Measurements from ENCODE around the gene ARPIN.

ARPIN gene

DNA sequence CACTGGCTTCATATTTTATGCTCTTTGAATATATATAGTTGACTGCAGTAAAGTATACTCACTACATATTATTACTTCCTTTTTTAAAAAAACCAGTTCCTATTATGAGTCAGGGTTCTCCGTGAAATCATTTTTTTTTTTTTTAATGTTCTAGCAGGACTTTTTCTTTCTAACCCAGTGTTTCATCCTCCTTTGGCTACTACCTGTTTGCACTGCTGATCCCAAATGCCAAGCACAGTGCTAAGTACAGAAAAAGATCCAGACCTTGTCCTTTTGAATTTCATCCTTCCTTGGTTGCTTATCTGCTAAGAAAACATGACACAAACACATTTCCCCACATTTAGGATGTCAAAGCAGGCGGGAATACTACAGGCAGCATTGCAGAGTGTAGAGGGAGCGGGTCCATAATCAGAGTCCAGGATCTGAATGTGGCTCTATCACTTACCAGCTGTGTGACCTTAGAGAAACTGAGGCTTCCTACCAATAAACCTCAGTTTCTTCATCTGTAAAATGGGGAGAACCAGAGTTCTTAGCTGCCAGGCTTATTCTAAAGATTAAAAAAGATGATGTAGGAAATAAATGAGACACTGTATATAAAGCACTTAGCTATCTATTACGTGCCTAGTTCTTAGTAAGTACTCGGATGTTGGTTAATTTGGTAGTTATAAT lies 60.9 kb downstream of the ARPIN start:
- Histone ChIP-seq H3K36me3 (ENCODE audit: control insufficient read depth, insufficient read depth, low read length) (peaks cover 9% of the 10 kb centered on the region), H3K4me1 (ENCODE audit: control insufficient read depth, insufficient read depth, low read length) (no peaks in the 10 kb centered on the region), H3K27me3 (ENCODE audit: control insufficient read depth, insufficient read depth, low read length) (no peaks in the 10 kb centered on the region), H3K9ac (ENCODE audit: low read depth, low read length) (no peak overlapping the region), H3K9me3 (ENCODE audit: control insufficient read depth, insufficient read depth, low read length) (no peaks in the 10 kb centered on the region), H3K4me3 (ENCODE audit: low read depth, low read length) (no peak overlapping the region)

- Histone ChIP-seq H3K4me1 (ENCODE audit: control insufficient read depth, insufficient read depth, low read length) (no peaks in the 10 kb centered on the region), H3K9ac (ENCODE audit: low read depth, low read length) (no peak overlapping the region), H3K36me3 (ENCODE audit: control insufficient read depth, insufficient read depth, low read length) (peaks cover 7% of the 10 kb centered on the region), H3K4me3 (ENCODE audit: low read depth, low read length) (no peak overlapping the region), H3K27me3 (ENCODE audit: control insufficient read depth, insufficient read depth, low read length) (no peaks in the 10 kb centered on the region), H3K9me3 (ENCODE audit: control insufficient read depth, insufficient read depth, low read length) (no peaks in the 10 kb centered on the region)
Measured at GRCh38 chr15:89848970-89849292, 63.8 kb downstream of the ARPIN start.

DNA sequence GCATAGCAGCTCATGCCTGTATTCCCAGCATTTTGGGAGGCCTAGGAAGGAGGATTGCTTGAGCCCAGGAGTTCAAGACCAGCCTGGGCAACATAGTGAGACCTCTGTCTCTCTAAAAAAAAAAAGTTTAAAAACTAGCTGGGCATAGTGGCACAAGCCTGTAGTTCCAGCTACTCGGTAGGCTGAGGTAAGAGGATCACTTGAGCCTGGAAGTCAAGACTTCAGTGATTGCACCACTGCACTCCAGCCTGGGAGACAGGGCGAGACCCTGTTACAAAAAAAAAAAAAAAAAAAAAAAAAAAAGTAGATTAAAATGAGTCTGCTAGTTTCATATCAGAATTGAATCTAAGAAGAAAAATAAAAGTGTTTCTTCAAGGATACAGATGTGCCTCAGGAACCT lies 65.7 kb downstream of the ARPIN start:
- H3K36me3 ChIP-seq (ENCODE audit: control insufficient read depth, insufficient read depth, low read length): peaks cover under 1% of the 10 kb centered on the region
- H3K4me1 ChIP-seq (ENCODE audit: control insufficient read depth, insufficient read depth, low read length): no peaks in the 10 kb centered on the region
- no peak overlapping the region for H3K4me3 ChIP-seq (ENCODE audit: low read depth, low read length)
- no peak overlapping the region for H3K9ac ChIP-seq (ENCODE audit: low read depth, low read length)
- H3K27me3 ChIP-seq (ENCODE audit: control insufficient read depth, insufficient read depth, low read length): no peaks in the 10 kb centered on the region
- no peaks in the 10 kb centered on the region for H3K9me3 ChIP-seq (ENCODE audit: control insufficient read depth, insufficient read depth, low read length)

GRCh38 chr15:89845305-89845893 lies 67.4 kb downstream of the ARPIN start:
- no peaks in the 10 kb centered on the region for H3K36me3 ChIP-seq (ENCODE audit: control insufficient read depth, insufficient read depth, low read length)
- H3K4me3 ChIP-seq (ENCODE audit: low read depth, low read length): no peak overlapping the region
- no peak overlapping the region for H3K9ac ChIP-seq (ENCODE audit: low read depth, low read length)
- no peaks in the 10 kb centered on the region for H3K9me3 ChIP-seq (ENCODE audit: control insufficient read depth, insufficient read depth, low read length)
- no peaks in the 10 kb centered on the region for H3K27me3 ChIP-seq (ENCODE audit: control insufficient read depth, insufficient read depth, low read length)
- no peaks in the 10 kb centered on the region for H3K4me1 ChIP-seq (ENCODE audit: control insufficient read depth, insufficient read depth, low read length)
